KBM-7 (cell line): ENCODE results near the gene PRRT1.
"Not testable (repeated sequence)": the region's sequence is repeated elsewhere in the genome, so short reads cannot be mapped to it uniquely, and the experiment has no call there.

ENCODE experiments used
- DNase-seq: peaks from one replicate; pipeline ENCODE4 v3.0.0-alpha.2; 2015
- in situ Hi-C: fragments of 300-500 bp; cut with MboI; formaldehyde crosslinking; loops from 2 replicates; pipeline ENCODE4 v1.14.3; 2020; ENCODE audit warnings: low sequenced_read_pairs, low pct_unique_long_range_greater_than_20kb, mixed read lengths

The PRRT1 gene

GRCh38 chr6:32109765-32110160, 42.0 kb downstream of the PRRT1 start:
- in situ Hi-C loops = no loop called here

DNA sequence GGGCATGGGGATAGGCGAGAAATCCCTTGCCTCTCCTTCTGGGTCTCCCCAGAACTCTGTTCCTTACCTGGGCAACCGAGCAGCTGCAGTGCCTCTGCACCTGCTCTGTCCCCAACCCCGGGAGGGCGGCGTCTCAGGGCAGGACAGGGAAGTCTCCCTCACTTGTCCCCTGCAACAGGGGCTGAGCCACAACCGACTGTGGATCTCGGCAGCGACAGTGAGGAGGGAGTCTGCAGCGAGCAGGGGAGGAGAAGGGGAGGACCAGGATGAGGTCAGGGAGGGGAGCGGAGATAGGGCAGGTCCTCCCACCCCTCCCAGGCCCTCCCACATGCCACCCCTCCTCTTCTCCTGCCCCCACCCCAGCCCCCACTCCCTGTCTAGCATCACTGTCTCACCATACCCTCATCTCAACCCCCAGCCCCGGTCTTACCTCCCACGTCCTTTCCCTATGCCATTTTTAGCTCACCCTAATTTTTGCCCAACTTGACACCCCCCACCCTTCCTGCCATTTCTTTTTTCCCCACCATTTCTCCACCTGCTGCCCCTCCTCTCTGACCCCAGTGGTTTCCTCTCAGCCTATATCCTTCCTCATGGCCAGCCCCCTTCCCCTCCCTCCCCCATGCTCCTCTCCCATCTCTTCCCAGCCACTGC, 42.5 kb downstream of the PRRT1 start, which contains the start of gene TNXB:
TNXB (minus strand) TSS at position 225 of the 651 bp plus-strand sequence. CDS start 11,140 bp downstream, outside the sequence.
- in situ Hi-C loops = no loop called here
- DNase-seq = no peak

More at GRCh38 chr6:32109765-32110160, 42.0 kb downstream of the PRRT1 start:
- no peak for DNase-seq

- in situ Hi-C loops = no loop called here
These were observed 43.0 kb downstream of the PRRT1 start for GRCh38 chr6:32108727-32109113.

DNA sequence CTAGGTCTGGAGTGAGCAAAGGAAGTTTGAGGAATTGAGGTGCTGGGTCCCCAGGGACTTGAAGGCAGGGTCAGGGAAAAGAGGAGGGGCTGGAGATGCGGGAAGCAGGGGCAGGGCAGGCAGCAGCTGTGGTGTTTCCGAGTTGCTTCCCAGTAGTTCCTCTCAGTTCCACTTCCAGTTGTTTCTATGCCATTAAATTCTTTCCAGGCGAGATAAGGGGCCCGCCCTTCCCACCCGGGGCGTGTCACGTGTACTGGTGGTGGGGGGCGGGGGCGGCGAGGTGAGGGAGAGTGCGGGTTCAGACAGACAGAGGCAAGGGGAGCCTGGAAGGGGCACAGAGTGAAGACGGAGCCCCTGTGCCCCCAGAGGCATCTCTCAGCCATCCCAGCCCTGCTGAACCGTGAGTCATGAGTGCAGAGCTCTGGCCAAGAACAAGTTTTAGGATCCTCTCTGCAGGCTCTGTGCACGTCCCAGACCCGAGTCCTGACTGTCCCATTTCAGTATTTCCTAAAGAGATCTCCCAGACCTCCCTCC, 43.6 kb downstream of the PRRT1 start:
- no peak for DNase-seq
- in situ Hi-C loops = no loop called here

More at GRCh38 chr6:32108727-32109113, 43.0 kb downstream of the PRRT1 start:
- no peak for DNase-seq

DNA sequence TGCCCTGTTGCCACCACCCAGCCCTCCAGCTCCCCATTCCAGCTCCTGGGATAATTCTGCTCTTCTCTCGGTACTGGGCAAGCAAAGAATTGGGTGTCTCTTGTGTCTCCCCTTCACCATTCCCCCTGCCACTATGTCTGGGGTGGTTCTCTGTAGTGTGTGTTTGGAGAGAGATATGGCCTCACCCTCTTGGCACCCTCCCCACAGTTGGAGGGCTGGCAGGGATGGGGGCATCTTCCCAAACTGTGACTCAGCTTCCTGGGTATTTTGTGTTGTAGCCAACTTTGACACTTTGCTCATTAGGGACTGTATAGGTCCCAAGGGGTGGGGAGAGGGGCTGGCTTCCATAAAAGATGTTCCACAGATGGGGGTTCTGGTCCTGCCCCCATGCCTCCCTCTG, 44.3 kb downstream of the PRRT1 start:
- in situ Hi-C loops = no loop called here
- no peak for DNase-seq

- DNase-seq = no peak
- in situ Hi-C loops = no loop called here
These were observed 46.3 kb downstream of the PRRT1 start for GRCh38 chr6:32105433-32105832.

DNA sequence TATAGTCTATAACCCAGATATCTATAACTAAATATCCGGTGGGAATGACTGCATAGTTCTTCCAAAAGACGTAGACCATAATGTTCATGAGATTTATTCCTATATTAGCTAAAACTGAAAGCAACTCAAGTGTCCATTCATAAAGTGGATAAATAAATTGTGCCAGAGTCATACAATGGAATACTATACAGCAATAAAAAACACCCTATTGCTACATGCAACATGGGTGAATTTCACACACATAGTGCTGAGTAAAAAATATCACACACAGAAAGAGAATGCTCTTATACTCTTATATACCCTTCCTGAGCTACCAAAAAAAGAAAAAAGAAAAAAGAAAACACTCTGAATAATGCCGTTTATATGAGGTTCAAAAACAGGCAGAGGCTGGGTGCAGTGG, 49.5 kb downstream of the PRRT1 start:
- in situ Hi-C loops = no loop called here
- DNase-seq = no peak

DNA sequence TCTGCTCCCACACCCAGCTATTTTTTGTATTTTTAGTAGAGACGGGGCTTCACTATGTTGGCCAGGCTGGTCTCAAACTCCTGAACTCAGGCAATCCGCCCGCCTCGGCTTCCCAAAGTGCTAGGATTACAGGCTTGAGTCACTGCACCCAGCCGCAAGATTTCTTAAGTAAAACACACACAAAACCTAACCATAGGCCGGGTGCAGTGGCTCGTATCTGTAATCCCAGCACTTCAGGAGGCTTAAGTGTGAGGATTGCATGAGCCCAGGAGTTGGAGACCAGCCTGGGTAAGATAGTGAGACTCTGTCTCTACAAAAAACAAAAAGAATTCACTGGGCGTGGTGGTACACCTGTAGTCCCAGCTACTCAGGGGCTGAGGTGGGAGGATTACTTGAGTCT, 51.5 kb downstream of the PRRT1 start:
- in situ Hi-C loops, DNase-seq: not testable (repeated sequence)
